Mammary epithelial cell (primary cell): ENCODE results near the gene CHRND.

Source experiments
- EZH2 ChIP-seq: IDR thresholded peaks from 2 replicates; pipeline ENCODE4 v1.6.1; 2012; ENCODE audit warnings: low read length, inconsistent platforms, borderline replicate concordance
- TF ChIP-seq, protein P1 (sequence below), 2 donors: IDR thresholded peaks in 1 of 2; conservative IDR thresholded peaks in 1 of 2; 2 replicates each; pipeline ENCODE4 v1.5.1; 2011 to 2012; ENCODE audit warnings: inconsistent platforms in 2 of 2, low read length in 2 of 2, mild to moderate bottlenecking in 2 of 2, control low read depth in 1 of 2, low read depth in 1 of 2; ENCODE audit not compliant: insufficient read depth in 1 of 2; ENCODE audit errors: extremely low read depth in 1 of 2

GRCh38 chr2:232485757-232486557 is 40.0 kb upstream of the CHRND start:
- TF ChIP-seq, protein P1, sequence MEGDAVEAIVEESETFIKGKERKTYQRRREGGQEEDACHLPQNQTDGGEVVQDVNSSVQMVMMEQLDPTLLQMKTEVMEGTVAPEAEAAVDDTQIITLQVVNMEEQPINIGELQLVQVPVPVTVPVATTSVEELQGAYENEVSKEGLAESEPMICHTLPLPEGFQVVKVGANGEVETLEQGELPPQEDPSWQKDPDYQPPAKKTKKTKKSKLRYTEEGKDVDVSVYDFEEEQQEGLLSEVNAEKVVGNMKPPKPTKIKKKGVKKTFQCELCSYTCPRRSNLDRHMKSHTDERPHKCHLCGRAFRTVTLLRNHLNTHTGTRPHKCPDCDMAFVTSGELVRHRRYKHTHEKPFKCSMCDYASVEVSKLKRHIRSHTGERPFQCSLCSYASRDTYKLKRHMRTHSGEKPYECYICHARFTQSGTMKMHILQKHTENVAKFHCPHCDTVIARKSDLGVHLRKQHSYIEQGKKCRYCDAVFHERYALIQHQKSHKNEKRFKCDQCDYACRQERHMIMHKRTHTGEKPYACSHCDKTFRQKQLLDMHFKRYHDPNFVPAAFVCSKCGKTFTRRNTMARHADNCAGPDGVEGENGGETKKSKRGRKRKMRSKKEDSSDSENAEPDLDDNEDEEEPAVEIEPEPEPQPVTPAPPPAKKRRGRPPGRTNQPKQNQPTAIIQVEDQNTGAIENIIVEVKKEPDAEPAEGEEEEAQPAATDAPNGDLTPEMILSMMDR (conservative IDR thresholded peaks at IDR 0.05 in 1 of 2, IDR thresholded peaks at IDR 0.05 in 1 of 2; ENCODE audit: extremely low read depth in 1 of 2, insufficient read depth in 1 of 2, low read depth in 1 of 2, low read length in 2 of 2) = no peak
- TF ChIP-seq EZH2 = no peak
